GM19438 (cell line): ENCODE data around the gene ATP2A3.

Experiments
- ATAC-seq: cut with Tn5 transposase; IDR thresholded peaks from one replicate; pipeline ENCODE4 v1.9.1; 2021; ENCODE audit warnings: low read depth; ENCODE audit not compliant: unreplicated experiment

The ATP2A3 gene

DNA sequence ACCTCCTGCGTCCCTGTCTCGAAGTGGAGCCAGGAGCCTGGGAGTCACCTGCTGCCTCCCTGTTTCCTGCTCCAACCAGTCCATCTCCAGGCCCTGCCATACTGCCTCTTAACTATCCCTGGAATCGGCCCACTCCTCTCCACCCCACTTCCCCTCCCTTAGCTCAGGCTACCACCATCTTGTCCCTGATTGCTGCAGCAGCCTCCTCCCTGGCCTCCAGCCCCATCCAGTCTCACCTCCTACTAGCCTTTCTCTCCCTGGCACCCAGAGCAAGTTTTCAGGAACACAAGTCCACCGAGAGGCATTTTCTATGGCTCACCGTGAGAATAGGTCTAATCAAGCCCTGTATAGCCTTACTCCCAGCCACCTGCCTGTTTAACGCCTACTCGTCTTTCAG is 70.5 kb downstream of the ATP2A3 start:
- no peak for ATAC-seq

GRCh38 chr17:3893003-3893719 is 71.1 kb downstream of the ATP2A3 start, which contains the start of gene CAMKK1:
Gene CAMKK1 (minus strand): TSS chr17:3893053. CDS start chr17:3885687, 7,366 bp downstream.
- peak; percentile 88 for ATAC-seq

DNA sequence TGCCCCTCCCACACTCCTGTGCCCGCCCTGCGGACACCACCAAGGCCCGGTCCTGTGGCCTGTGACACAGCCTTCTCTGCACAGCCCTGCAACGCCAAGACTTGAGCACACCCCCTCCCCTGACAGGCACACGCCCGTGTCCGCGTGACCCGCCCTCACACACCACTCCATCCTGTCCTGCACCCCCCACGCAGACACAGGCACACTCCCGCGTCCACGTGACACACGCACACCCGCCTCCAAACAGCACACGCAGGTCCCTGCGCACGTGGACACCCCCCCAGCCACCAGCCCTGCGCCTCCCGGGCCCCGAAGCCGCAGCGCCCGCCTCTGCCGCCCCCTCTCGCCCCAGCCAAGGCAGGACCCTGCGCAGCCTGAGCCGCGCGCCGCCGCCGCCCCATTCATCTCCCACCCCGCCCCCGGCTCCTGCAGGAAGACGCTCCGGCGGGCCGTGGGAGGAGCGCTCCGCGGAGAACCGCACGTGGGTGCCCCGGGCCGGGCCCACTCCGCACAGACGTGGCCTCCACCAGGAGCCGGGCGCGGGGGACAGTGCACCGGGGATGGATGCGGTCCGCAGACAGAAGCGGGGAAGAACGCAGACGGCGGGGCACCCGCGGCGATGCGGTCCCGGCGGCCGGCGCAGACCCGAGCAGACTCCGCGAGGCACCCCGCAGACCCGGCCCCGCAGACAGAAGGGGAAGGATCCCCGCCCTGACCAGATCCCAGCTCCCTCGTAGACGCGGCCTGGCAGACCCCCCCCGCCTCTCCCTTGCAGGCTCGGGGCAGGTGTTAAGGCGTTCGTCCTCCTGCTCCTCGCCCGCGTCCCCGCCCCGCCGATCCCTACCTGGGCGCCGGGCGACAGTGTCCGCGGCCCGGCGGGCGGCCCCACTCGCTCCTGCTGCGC is 71.9 kb downstream of the ATP2A3 start:
- peak; percentile 16 for ATAC-seq

DNA sequence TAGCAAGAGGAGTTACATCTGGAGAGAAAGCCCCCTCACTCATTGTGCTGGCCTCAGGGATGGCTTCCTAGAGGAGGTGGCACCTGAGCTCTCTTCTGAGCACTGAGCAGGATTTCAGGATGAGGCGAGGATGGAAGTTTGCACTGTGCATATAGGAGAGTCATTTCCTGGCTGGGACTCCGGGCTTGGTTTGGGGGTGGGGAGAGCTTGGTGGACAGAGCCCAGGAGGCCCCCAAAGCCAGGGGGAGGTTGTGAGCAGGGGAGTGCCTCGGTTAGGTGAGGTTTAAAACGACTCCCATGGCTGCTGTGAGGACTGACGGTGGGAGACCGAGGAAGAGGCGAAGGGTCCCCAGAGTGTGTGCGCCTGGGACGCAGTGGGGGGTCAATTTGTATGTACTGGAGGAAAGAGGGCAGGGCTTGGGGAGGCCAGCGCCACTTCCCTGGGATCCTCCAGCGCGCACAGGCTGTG is 72.6 kb downstream of the ATP2A3 start:
- no peak for ATAC-seq

GRCh38 chr17:3890878-3891219 is 73.4 kb downstream of the ATP2A3 start:
- ATAC-seq, result no peak

DNA sequence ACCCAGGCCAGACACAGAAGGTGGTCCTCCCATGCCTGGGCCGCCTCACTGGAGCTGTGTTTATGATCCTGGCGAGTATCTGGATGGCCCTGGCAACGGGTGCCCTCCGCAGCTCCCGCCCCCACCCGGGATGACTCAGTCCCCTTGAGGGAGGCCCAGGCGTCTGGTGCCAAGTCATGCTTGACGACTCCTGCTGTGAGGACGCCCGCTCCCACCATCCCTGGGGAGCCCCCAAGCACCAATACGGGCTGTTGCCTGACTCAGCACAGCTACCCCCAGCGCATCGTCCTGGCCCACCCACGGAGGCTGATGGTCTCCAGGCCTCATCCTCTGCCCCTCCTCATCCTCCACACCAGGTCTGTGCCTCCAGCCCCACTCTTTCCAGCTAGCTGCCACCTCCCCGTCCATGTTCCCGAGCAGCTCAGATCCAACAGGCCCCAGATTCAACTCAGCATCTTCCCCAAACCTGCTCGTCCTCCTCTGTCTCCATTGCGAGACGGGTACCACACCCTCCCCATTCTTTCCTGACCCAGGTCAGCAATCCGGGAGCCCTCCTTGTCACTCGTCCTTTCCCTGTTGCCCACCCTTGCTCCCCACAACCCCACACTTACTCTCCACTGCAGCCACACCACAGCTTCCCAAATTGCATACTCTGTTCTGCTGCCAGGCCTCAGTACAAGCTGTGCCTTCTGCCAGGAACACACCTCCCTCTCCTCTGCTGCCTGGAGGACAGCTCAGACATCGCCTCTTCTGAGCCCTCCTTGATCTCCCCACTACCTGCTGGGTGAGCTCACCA is 74.0 kb downstream of the ATP2A3 start:
- ATAC-seq, result no peak

- ATAC-seq, result no peak
Measured at GRCh38 chr17:3889325-3890012, 74.8 kb downstream of the ATP2A3 start.

DNA sequence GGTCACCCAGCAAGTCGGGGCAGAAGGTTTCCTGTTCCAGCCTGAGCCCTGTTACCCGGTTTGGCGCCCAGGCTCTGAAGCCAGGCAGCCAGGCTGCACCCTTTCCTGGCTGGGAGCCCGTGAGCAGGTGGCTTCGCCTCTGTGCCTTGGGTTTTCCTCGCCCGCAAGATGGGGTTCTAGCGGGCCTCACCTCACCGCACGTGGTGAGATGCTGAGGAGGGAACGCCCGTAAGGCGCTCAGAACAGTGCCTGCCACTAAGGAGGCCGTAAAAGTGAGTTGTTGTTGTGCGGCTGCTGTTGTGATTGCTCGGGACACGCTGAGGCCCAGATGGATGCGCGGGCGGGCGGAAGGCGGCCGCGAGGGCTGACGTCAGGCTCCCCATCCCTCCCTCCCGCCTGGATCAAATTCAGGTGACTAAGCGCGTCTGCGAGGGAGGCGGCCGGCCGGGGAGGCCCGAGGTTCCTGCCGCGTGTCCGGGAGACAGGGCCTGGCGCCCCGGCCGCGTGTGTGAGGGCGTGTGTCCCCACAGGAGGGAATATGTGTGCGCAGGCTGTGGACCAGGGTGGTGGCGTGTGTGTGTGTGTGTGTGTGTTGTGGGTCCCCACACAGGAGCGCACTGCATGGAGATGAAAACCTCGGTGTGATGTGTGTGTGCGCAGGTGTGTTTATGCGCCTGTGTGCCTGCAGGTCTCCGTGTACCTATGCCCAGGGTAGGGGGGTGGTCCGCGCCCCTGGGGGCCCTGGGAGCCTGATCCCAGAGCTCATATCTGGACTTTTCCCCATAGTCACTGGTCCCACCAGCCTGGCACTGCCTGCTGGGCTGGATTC is 75.7 kb downstream of the ATP2A3 start:
- ATAC-seq, result no peak

- no peak for ATAC-seq
Measured at GRCh38 chr17:3887804-3888203, 76.4 kb downstream of the ATP2A3 start.

DNA sequence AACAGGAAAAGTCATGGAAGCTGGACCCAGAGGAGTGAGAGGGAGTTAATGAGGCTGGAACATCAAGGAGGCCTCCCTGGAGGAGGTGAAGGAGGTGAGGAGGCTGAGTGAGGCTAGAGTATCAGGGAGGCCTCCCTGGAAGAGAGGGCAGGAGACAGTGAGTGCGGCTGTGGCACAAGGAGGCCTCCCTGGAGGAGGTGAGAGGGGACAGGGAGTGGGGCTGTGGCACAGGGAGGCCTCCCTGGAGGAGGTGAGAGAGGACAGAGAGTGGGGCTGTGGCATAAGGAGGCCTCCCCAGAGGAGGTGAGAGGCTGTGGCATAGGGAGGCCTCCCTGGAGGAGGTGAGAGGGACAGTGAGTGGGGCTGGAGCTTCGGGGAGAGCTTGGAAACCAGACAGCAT is 76.8 kb downstream of the ATP2A3 start:
- no peak for ATAC-seq

DNA sequence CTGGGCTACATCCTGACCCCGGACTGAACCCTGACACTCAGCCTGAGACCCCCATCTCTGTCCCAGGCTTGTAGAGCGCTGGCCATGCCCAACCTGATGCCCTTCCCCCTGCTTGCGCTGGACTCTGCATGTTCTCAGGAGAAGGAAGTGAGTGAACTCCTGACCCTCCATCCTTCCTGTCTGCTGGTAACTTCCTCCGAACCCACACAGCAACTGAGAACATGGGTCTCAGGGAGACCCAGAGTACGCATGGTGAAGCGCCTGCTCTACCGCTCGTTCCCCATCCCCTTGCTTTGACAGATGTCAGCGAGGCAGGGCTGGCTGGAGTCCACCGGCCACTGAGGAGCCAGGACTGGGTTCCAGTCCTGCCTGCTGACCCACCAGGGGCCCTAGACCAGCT is 77.5 kb downstream of the ATP2A3 start:
- ATAC-seq, result no peak

DNA sequence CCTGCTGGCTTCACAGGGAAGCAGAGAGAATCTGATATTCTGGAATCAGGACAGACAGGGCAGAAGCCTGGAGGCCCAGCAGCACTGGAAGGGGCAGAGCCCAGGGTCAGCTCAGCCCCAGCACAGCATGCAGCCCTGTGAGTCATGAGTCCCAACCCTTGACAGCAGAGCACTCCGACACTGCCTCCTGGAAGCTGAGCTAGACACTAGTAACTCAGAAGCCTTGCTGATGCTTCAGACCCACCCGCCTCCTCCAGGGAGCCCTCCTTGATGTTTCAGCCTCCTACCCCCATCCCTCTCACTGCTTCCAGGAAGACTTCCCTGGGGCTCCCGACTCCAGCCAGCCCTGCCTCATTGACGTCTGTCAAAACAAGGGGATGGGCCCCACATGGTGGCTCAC is 78.3 kb downstream of the ATP2A3 start:
- no peak for ATAC-seq

DNA sequence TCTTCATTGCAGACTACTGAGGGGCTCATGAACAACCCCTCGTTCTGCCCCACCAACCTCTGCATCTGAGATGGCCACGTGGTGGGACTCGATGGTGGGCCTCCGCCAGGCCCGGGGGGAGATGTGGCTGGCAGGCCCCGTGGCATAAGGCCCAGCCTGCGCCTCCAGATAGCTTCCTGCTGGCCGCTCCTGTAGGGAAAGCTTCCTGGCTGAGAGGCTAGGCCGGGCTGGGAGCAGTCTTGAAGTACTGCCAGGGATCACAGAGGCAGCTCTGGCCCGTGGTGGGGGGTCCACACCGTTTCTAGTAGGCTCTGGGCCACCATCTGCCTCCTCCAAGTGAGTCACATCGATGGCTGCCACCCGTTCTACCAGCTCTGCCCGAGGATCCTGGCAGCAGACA is 79.0 kb downstream of the ATP2A3 start:
- ATAC-seq, result no peak

DNA sequence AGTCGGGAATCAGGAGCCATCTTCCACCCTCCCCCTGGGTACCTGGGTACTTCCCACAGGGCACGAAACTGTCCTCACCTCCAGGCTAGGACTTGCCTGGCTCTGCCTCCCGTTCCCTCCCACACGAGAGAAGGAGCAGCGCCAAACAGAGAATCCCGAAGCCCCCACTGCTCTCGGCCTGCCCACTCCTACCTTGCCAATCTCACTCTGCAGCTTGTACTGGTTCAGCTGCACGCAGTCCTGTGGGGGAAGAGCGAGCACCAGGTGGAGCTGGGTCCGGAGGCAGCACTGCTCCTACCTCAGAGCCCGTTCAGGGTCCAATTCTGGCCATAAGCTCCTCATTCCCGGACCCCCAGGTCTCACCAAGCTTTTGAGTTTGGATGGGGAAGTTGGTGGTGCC is 80.0 kb downstream of the ATP2A3 start:
- no peak for ATAC-seq

DNA sequence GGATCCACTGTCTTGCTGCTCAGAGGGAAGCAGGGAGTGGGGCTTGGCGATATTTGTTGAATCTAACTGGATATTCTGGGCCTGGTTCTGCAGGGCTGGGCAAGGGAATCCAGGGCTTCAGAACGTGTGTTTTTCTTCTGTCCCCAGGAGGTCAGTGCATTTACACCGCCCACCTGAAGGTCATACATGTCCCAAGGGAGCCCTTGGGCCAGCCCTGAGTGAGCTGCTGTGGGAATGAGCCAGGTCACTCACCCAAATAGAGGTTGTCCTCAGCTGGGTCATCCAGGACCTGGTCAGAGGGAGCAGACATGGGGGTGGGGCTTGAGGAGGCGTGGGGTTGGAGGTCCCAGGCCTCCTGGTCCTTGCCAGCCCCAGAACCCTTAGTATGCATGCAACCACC is 82.0 kb downstream of the ATP2A3 start:
- ATAC-seq, result no peak

- ATAC-seq, result no peak
Measured at GRCh38 chr17:3880983-3881382, 83.3 kb downstream of the ATP2A3 start.

DNA sequence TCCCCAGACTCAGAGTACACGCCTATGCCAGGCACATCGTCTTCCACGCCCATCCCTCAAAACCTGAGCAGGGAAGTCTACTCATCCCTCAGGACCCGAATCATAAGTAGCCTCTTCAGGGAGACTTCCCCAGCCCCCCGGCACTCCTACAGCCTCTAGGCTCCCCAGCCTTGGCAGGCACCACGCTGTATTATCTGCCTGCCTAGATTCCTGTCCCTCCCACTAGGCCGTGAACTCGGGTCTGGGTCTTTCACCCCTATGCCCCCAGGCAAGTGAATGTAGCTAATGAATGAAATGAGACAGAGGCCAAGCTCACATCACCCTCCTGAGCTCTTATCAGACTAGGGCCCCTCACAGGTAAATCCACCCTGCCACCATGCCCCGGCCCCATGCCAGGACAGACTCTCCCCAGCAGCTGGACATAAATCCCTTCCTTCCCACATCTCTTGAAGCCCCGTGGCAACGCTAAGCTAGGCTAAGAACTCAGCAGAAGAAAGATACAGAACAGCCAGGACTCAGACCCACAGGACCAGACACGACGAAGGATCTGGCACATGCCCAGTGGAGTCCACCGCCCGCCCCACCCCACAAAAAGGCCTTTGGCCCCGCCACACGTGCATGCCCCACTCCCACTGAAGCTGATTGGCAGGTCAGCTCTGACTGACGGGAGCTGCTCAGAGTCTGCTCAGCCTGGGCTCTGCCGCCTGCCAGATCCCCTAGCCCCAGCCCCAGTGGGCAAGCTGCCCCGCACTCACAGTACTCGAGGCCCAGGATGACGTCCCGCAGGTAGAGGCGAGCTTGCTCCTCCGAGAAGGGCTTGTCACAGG is 84.4 kb downstream of the ATP2A3 start:
- no peak for ATAC-seq

DNA sequence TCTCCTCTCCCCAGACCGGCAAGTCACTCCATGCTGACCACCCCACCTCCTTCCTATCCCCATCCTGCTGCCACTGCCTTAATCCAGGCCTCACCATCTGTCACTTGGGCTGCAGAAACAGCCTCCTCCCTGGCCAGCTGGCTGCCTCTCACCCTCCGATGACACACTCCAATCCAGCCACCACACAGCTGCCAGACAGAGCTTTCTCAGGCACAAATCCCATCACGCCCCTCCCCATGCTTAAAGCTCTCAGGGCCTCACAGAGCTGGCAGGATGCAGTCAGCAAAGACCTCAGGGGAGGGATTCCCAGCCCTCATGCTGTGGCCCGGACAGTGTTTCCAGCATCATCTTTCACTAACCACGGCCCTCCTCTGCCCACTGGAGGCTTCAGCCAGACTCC is 85.1 kb downstream of the ATP2A3 start:
- no peak for ATAC-seq

- ATAC-seq, result no peak
Measured at GRCh38 chr17:3877220-3877619, 87.0 kb downstream of the ATP2A3 start.
